Measurements from ENCODE around the gene ITGAD. TPM values are rescaled to one million over a fixed set of nuclear protein-coding genes. Genes with fewer than 3 reads are reported as not detected.

ITGAD gene
- total and polyA plus RNA-seq, 2 of the 13 experiments (the other 11 are each of a cell fraction or from before 2014, with no cell fraction given) = not detected

DNA sequence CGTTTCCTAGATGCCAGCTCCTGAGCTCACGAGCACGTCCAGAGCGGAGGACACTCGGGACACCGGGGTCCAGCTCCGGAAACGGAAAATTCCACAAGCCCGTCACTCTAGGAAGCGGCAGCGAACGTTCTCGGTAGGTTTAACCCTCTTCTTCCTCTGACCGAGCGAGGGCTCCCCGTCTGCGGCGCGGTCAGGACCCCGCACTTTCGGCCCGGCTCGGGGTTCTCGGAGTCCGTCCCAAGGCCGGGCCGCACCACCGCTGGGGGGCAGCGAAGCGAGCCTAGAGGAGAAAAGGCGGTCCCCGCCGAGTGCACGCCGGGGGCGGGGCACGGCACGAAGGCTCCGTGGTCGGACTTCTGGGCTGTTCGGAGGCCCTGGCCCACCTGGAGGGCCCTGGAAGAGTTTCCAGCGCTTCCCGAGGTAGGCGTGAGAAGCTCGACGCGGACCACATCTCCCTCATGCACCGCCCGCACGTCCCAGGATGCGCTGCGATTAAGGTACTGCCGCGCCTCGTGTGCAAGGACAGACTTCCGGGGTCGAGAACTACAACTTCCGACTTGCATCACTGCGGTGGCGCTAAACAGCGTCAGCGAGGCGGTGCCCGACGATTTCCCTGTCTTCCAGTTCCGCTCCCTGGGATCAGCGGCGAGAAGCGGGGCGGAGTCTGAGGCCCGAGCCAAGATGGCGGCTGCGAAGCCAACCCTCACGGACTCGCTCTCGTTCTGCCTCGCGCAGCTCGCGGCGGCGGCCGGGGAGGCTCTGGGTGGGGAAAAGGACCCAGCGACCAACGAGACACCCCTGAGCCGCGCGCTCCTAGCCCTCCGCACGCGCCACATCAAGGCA, 65.9 kb downstream of the ITGAD start, which contains the start of gene ARMC5 (continued):
- TF ChIP-seq, protein P1, sequence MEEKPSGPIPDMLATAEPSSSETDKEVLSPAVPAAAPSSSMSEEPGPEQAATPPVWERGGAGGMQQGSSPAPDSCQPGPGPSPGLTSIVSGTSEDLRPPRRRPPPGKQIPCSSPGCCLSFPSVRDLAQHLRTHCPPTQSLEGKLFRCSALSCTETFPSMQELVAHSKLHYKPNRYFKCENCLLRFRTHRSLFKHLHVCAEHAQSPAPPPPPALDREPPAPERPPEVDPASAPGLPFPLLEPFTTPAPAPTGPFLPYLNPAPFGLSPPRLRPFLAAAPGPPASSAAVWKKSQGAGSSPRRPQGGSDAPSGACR (CRISPR knock-in tag; IDR thresholded peaks at IDR 0.05) = peak; percentile 34; the same call in 1 of the 2 replicates
- peak; percentile 89 for TF ChIP-seq CCDC6 (CRISPR knock-in tag; IDR thresholded peaks at IDR 0.05)
- TF ChIP-seq ZNF337 (CRISPR knock-in tag; IDR thresholded peaks at IDR 0.05; ENCODE audit: borderline replicate concordance, low read depth) = peak; percentile 80; the same call in 1 of the 2 replicates
- TF ChIP-seq, protein P2, sequence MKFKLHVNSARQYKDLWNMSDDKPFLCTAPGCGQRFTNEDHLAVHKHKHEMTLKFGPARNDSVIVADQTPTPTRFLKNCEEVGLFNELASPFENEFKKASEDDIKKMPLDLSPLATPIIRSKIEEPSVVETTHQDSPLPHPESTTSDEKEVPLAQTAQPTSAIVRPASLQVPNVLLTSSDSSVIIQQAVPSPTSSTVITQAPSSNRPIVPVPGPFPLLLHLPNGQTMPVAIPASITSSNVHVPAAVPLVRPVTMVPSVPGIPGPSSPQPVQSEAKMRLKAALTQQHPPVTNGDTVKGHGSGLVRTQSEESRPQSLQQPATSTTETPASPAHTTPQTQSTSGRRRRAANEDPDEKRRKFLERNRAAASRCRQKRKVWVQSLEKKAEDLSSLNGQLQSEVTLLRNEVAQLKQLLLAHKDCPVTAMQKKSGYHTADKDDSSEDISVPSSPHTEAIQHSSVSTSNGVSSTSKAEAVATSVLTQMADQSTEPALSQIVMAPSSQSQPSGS (CRISPR knock-in tag; IDR thresholded peaks at IDR 0.05) = peak; percentile 89
- no peak for TF ChIP-seq MBD4 (IDR thresholded peaks at IDR 0.05; ENCODE audit: borderline replicate concordance, low read length)
- peak; percentile 30; the same call in 1 of the 2 replicates for TF ChIP-seq TBP (CRISPR knock-in tag; IDR thresholded peaks at IDR 0.05)
- TF ChIP-seq, protein P3, sequence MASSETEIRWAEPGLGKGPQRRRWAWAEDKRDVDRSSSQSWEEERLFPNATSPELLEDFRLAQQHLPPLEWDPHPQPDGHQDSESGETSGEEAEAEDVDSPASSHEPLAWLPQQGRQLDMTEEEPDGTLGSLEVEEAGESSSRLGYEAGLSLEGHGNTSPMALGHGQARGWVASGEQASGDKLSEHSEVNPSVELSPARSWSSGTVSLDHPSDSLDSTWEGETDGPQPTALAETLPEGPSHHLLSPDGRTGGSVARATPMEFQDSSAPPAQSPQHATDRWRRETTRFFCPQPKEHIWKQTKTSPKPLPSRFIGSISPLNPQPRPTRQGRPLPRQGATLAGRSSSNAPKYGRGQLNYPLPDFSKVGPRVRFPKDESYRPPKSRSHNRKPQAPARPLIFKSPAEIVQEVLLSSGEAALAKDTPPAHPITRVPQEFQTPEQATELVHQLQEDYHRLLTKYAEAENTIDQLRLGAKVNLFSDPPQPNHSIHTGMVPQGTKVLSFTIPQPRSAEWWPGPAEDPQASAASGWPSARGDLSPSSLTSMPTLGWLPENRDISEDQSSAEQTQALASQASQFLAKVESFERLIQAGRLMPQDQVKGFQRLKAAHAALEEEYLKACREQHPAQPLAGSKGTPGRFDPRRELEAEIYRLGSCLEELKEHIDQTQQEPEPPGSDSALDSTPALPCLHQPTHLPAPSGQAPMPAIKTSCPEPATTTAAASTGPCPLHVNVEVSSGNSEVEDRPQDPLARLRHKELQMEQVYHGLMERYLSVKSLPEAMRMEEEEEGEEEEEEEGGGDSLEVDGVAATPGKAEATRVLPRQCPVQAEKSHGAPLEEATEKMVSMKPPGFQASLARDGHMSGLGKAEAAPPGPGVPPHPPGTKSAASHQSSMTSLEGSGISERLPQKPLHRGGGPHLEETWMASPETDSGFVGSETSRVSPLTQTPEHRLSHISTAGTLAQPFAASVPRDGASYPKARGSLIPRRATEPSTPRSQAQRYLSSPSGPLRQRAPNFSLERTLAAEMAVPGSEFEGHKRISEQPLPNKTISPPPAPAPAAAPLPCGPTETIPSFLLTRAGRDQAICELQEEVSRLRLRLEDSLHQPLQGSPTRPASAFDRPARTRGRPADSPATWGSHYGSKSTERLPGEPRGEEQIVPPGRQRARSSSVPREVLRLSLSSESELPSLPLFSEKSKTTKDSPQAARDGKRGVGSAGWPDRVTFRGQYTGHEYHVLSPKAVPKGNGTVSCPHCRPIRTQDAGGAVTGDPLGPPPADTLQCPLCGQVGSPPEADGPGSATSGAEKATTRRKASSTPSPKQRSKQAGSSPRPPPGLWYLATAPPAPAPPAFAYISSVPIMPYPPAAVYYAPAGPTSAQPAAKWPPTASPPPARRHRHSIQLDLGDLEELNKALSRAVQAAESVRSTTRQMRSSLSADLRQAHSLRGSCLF (CRISPR knock-in tag; IDR thresholded peaks at IDR 0.05; ENCODE audit: borderline replicate concordance) = no peak; the same call in 1 of the 2 replicates
- peak; percentile 83; the same call in 1 of the 2 replicates for TF ChIP-seq KLF15 (CRISPR knock-in tag; IDR thresholded peaks at IDR 0.05; ENCODE audit: borderline replicate concordance)
- TF ChIP-seq, protein P4, sequence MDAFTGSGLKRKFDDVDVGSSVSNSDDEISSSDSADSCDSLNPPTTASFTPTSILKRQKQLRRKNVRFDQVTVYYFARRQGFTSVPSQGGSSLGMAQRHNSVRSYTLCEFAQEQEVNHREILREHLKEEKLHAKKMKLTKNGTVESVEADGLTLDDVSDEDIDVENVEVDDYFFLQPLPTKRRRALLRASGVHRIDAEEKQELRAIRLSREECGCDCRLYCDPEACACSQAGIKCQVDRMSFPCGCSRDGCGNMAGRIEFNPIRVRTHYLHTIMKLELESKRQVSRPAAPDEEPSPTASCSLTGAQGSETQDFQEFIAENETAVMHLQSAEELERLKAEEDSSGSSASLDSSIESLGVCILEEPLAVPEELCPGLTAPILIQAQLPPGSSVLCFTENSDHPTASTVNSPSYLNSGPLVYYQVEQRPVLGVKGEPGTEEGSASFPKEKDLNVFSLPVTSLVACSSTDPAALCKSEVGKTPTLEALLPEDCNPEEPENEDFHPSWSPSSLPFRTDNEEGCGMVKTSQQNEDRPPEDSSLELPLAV (CRISPR knock-in tag; conservative IDR thresholded peaks at IDR 0.05; ENCODE audit: low read depth) = no peak
- TF ChIP-seq, protein P5, sequence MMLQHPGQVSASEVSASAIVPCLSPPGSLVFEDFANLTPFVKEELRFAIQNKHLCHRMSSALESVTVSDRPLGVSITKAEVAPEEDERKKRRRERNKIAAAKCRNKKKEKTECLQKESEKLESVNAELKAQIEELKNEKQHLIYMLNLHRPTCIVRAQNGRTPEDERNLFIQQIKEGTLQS (CRISPR knock-in tag; IDR thresholded peaks at IDR 0.05) = peak; percentile 91
- TF ChIP-seq ZBTB8A (CRISPR knock-in tag; IDR thresholded peaks at IDR 0.05; ENCODE audit: borderline replicate concordance, low read depth) = peak; percentile 65; the same call in 1 of the 2 replicates
- peak; percentile 94 for TF ChIP-seq ZFX (CRISPR knock-in tag; IDR thresholded peaks at IDR 0.05; ENCODE audit: low read depth)
- peak; percentile 17; the same call in 1 of the 2 replicates for TF ChIP-seq GFI1 (CRISPR knock-in tag; IDR thresholded peaks at IDR 0.05; ENCODE audit: borderline replicate concordance)
- TF ChIP-seq ZNF383 (CRISPR knock-in tag; IDR thresholded peaks at IDR 0.05; ENCODE audit: borderline replicate concordance) = 0 out of 2 replicates have a peak, but pooled peaks have one; percentile 21
- TF ChIP-seq ZNF547 (CRISPR knock-in tag; IDR thresholded peaks at IDR 0.05) = peak; percentile 97
- TF ChIP-seq KDM2A (CRISPR knock-in tag; IDR thresholded peaks at IDR 0.05; ENCODE audit: borderline replicate concordance, low read depth) = peak; percentile 92
- peak; percentile 97 for TF ChIP-seq YEATS4 (CRISPR knock-in tag; IDR thresholded peaks at IDR 0.05; ENCODE audit: borderline replicate concordance)
- no peak; the same call in 1 of the 2 replicates for TF ChIP-seq ZNF816 (CRISPR knock-in tag; IDR thresholded peaks at IDR 0.05; ENCODE audit: borderline replicate concordance)

All from HepG2 (cell line).